Panc1 (cell line): ENCODE data around the gene CMYA5. TPM values are rescaled to one million over a fixed set of nuclear protein-coding genes. Genes with fewer than 3 reads are reported as not detected.

Experiments used
- ATAC-seq: fragments of 200-7000 bp; cut with Tn5 transposase; 2 replicates; pipeline ENCODE4 v1.9.1; 2020; ENCODE audit warnings: mild to moderate bottlenecking, moderate library complexity
- BruUV-seq: library from RNA; stranded (reverse); fragments of 400-500 nt; replicated peaks from 2 replicates; lab custom pipeline; 2021; lab: Mats Ljungman, UMichigan
- CTCF ChIA-PET: fragments of 300-600 bp; sonication (Branson Sonifier 250); formaldehyde crosslinking; loops from one replicate; lab custom pipeline; 2022; ENCODE audit warnings: antibody characterized with exemption; lab: Charles Lee
- POLR2A ChIA-PET: fragments of 300-600 bp; sonication (Branson Sonifier 250); formaldehyde crosslinking; loops from one replicate; lab custom pipeline; 2022; ENCODE audit warnings: antibody characterized with exemption; lab: Charles Lee
- DNase-seq: peaks from one replicate; pipeline ENCODE4 v3.0.0-alpha.2; 2010; ENCODE audit warnings: low read depth, low spot score
- H3K27ac ChIP-seq: 2 replicates; pipeline ENCODE4 v1.5.1; 2011; ENCODE audit warnings: mild to moderate bottlenecking, low read length, inconsistent platforms
- H3K27me3 ChIP-seq: fragments of 200-500 bp; sonication (Bioruptor generic); 2 replicates; pipeline ENCODE4 v1.6.0; 2014; ENCODE audit warnings: low read length, inconsistent platforms; ENCODE audit not compliant: control insufficient read depth, insufficient read depth
- H3K36me3 ChIP-seq: fragments of 200-500 bp; sonication (Bioruptor generic); 2 replicates; pipeline ENCODE4 v1.5.1; 2014; ENCODE audit warnings: inconsistent platforms, mild to moderate bottlenecking, low read length, moderate library complexity; ENCODE audit not compliant: control insufficient read depth, insufficient read depth
- H3K4me1 ChIP-seq: 2 replicates; pipeline ENCODE4 v1.5.1; 2011; ENCODE audit warnings: inconsistent platforms, mild to moderate bottlenecking, low read length, moderate library complexity; ENCODE audit not compliant: control insufficient read depth, insufficient read depth
- H3K4me3 ChIP-seq, 2 experiments: 2 replicates each; pipeline ENCODE4 v1.5.1; 2011 to 2012; ENCODE audit warnings: low read depth in 2 of 2, low read length in 2 of 2, mild to moderate bottlenecking in 2 of 2, inconsistent platforms in 1 of 2, moderate library complexity in 1 of 2
- H3K9me3 ChIP-seq: fragments of 200-500 bp; sonication (Bioruptor generic); 2 replicates; pipeline ENCODE4 v1.5.1; 2014; ENCODE audit warnings: low read depth, mild to moderate bottlenecking, inconsistent platforms, low read length, moderate library complexity; ENCODE audit not compliant: control insufficient read depth, insufficient read depth
- POLR2AphosphoS5 ChIP-seq: IDR thresholded peaks from 2 replicates; pipeline ENCODE4 v1.6.1; 2012; ENCODE audit warnings: mild to moderate bottlenecking, low read depth, low read length, moderate library complexity
- REST ChIP-seq, 2 experiments: IDR thresholded peaks; 2 replicates each; pipeline ENCODE4 v1.6.1; 2011 to 2012; ENCODE audit warnings: low read depth in 2 of 2, control low read depth in 1 of 2, low read length in 1 of 2, mild to moderate bottlenecking in 1 of 2, moderate library complexity in 1 of 2; ENCODE audit not compliant: insufficient read depth in 1 of 2
- SIN3A ChIP-seq: IDR thresholded peaks from 2 replicates; pipeline ENCODE4 v1.6.1; 2012; ENCODE audit warnings: low read depth, mild to moderate bottlenecking, low read length, moderate library complexity, borderline replicate concordance; ENCODE audit not compliant: insufficient read depth
- TCF7L2 ChIP-seq: IDR thresholded peaks from 2 replicates; pipeline ENCODE4 v1.6.1; 2011; ENCODE audit warnings: mild to moderate bottlenecking, low read depth, low read length, inconsistent platforms
- in situ Hi-C: cut with HindIII; loops from 2 replicates; pipeline ENCODE4 v1.10.0; 2016; ENCODE audit warnings: low sequenced_read_pairs, low pct_unique_long_range_greater_than_20kb
- intact Hi-C: fragments of 100-400 bp; cut with micrococcal nuclease; formaldehyde crosslinking; loops from one replicate; pipeline ENCODE4 v1.10.0; 2022; ENCODE audit not compliant: unreplicated experiment
- total RNA-seq: library from RNA; stranded (reverse); gene quantifications from one replicate; pipeline ENCODE4 v1.2.1, GENCODE V29; 2021; ENCODE audit not compliant: unreplicated experiment
- TF ChIP-seq, protein P1 (sequence below): fragments of 450-650 bp; IDR thresholded peaks from 2 replicates; pipeline ENCODE4 v1.5.1; 2017; ENCODE audit warnings: mild to moderate bottlenecking

The CMYA5 gene
- total RNA-seq, 1 experiment from 2014 or later: 0.31 TPM

DNA sequence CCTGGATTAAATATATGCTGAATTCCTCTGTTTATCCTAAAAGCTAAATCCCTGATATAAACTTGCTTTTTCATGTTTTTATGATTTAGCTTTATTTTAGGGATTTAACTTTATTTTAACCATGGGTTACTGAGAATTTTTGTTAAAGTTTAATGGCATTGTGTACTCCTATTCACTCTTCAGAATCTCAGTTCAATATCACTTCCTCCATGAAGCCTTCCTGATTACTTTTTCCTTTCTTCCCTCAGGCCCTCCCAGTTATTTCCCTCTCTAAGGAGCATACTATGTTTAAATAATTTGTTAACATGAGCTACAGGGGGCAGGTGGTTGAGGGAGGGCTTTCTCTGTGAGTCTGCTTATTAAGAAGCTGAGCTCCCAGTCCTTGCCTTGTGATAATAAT lies 151.5 kb downstream of the CMYA5 start:
- BruUV-seq: no TSS peak
- ATAC-seq (no peak), DNase-seq (no peak)
- H3K27me3 ChIP-seq: peaks cover 4% of the 10 kb centered on the region; the same call in 1 of the 2 replicates
- H3K27ac ChIP-seq: no peak overlapping the region
- no peak overlapping the region for H3K4me3 ChIP-seq
- no peaks in the 10 kb centered on the region for H3K9me3 ChIP-seq
- intact Hi-C loops: no loop called here
- TF ChIP-seq POLR2AphosphoS5 (no peak), TCF7L2 (no peak), SIN3A (no peak), REST (IDR thresholded peaks at IDR 0.05; ENCODE audit: insufficient read depth in 1 of 2, low read depth in 2 of 2, low read length in 1 of 2) (no peak)
- TF ChIP-seq, protein P1, sequence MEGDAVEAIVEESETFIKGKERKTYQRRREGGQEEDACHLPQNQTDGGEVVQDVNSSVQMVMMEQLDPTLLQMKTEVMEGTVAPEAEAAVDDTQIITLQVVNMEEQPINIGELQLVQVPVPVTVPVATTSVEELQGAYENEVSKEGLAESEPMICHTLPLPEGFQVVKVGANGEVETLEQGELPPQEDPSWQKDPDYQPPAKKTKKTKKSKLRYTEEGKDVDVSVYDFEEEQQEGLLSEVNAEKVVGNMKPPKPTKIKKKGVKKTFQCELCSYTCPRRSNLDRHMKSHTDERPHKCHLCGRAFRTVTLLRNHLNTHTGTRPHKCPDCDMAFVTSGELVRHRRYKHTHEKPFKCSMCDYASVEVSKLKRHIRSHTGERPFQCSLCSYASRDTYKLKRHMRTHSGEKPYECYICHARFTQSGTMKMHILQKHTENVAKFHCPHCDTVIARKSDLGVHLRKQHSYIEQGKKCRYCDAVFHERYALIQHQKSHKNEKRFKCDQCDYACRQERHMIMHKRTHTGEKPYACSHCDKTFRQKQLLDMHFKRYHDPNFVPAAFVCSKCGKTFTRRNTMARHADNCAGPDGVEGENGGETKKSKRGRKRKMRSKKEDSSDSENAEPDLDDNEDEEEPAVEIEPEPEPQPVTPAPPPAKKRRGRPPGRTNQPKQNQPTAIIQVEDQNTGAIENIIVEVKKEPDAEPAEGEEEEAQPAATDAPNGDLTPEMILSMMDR: no peak
- ChIA-PET POLR2A (interaction anchor here (0.6 kb wide), 1 partner anchor 230 kb away, joined by 3 read pairs; no protein-coding TSS in a partner anchor), CTCF (interaction anchor here (0.6 kb wide), 1 partner anchor 132 kb away, joined by 4 read pairs; no protein-coding TSS in a partner anchor)
- H3K4me1 ChIP-seq: no peaks in the 10 kb centered on the region
- in situ Hi-C loops: no loop called here
- no peaks in the 10 kb centered on the region for H3K36me3 ChIP-seq

DNA sequence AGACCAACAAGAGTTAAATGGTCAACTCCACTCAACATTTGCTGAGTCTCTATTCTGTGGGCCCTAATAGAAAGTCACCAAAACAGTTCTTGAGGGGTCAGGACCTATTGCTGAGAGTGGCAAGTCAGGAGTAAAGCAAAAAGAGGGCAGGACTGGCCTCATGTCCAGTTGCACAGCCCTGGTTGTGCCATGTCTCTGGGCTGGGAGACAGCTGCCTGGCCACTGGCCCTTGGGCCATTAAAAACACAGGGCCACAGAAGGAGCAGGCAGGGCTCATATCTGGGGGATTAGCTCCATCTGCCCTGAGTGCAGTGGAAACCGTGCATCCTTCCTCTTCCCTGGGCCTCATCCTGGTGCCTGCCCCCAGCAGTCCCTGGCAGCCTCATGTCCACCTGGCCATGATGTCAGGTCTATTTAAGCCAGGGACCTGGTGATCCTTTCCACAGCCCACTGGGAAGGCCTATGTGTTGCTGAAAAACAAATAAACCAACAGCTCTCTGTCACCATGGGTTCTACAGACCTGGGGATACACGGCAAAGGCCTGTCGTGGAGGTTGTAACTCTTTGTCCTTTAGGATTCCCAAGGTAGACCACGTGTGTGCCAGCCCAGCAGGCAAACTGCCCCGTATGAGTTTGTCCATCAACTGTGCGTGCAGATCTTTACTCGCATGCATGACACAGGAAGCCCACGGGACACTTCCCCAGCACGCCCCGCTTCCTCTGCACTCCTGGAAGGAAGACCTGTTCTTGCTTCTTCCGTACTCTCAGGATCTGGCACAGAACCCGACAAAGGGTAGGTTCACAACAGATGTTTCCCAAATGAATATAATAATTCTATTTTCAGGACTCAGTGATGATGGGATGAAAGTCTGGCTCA lies 152.6 kb downstream of the CMYA5 start:
- H3K9me3 ChIP-seq: no peaks in the 10 kb centered on the region
- H3K27ac ChIP-seq: no peak overlapping the region
- no peaks in the 10 kb centered on the region for H3K4me1 ChIP-seq
- no peak for ATAC-seq
- H3K4me3 ChIP-seq: no peak overlapping the region
- CTCF ChIA-PET: no interaction called here
- no peak for DNase-seq
- POLR2A ChIA-PET: interaction anchor here (0.6 kb wide), 1 partner anchor 654 kb away, joined by 27 read pairs; no protein-coding TSS in a partner anchor
- TF ChIP-seq REST (IDR thresholded peaks at IDR 0.05; ENCODE audit: insufficient read depth in 1 of 2, low read depth in 2 of 2, low read length in 1 of 2): no peak
- no peak for TF ChIP-seq SIN3A
- TF ChIP-seq TCF7L2: no peak
- no peak for TF ChIP-seq POLR2AphosphoS5
- TF ChIP-seq, protein P1: no peak
- H3K27me3 ChIP-seq: peaks cover 4% of the 10 kb centered on the region; the same call in 1 of the 2 replicates
- in situ Hi-C loops (no loop called here), intact Hi-C loops (no loop called here)
- BruUV-seq: no TSS peak
- no peaks in the 10 kb centered on the region for H3K36me3 ChIP-seq
